H1 (cell line): ENCODE measurements around the gene TMEM125. TPM values are rescaled to one million over a fixed set of nuclear protein-coding genes. Genes with fewer than 3 reads are reported as not detected.
A peak's percentile ranks its signal among the peaks of the same experiment; 100 is the strongest.

Source experiments
- CTCF ChIA-PET: fragments of 300-600 bp; sonication (Branson Sonifier 250); formaldehyde crosslinking; loops from one replicate; lab custom pipeline; 2021; ENCODE audit not compliant: partially characterized antibody; lab: Charles Lee
- POLR2A ChIA-PET: fragments of 300-600 bp; sonication (Branson Sonifier 250); formaldehyde crosslinking; loops from one replicate; lab custom pipeline; 2021; ENCODE audit warnings: inconsistent platforms; ENCODE audit not compliant: partially characterized antibody; lab: Charles Lee
- DNase-seq, 2 experiments: peaks; one replicate each; pipeline versions ENCODE4 v3.0.0 to v3.0.0-alpha.2; 2010 to 2022; ENCODE audit warnings: low spot score in 2 of 2, low read depth in 1 of 2, mixed read lengths in 1 of 2
- FAIRE-seq: peaks from 2 replicates; lab custom pipeline; 2011; peaks lifted over from hg19 to GRCh38; lab: Jason Lieb, UNC
- H2AFZ ChIP-seq: 2 replicates; pipeline ENCODE4 v1.8.1; 2012; ENCODE audit warnings: low read length, inconsistent platforms
- H2AK5ac ChIP-seq: 2 replicates; pipeline ENCODE4 v1.6.1; 2013; ENCODE audit warnings: low read depth, low read length
- H2BK120ac ChIP-seq: replicated peaks from 2 replicates; pipeline ENCODE3; 2013; ENCODE audit warnings: low read depth, low read length, inconsistent platforms
- H2BK12ac ChIP-seq: 2 replicates; pipeline ENCODE4 v1.6.1; 2013; ENCODE audit warnings: low read depth, low read length
- H2BK15ac ChIP-seq: 2 replicates; pipeline ENCODE4 v1.6.1; 2013; ENCODE audit warnings: low read length
- H2BK20ac ChIP-seq: 2 replicates; pipeline ENCODE4 v1.6.1; 2013; ENCODE audit warnings: low read length
- H2BK5ac ChIP-seq: 2 replicates; pipeline ENCODE4 v1.6.1; 2013; ENCODE audit warnings: low read depth, low read length
- H3K14ac ChIP-seq: 2 replicates; pipeline ENCODE4 v1.6.1; 2013; ENCODE audit warnings: inconsistent platforms; ENCODE audit not compliant: insufficient read length
- H3K18ac ChIP-seq: 2 replicates; pipeline ENCODE4 v1.6.1; 2013; ENCODE audit warnings: low read length; ENCODE audit errors: extremely low read depth
- H3K23ac ChIP-seq: 2 replicates; pipeline ENCODE4 v1.6.1; 2013; ENCODE audit warnings: inconsistent platforms; ENCODE audit not compliant: insufficient read length
- H3K23me2 ChIP-seq: 2 replicates; pipeline ENCODE4 v1.6.1; 2013; ENCODE audit warnings: low read depth, low read length
- H3K27ac ChIP-seq: 2 replicates; pipeline ENCODE4 v1.6.1; 2011; ENCODE audit warnings: low read depth, low read length, inconsistent platforms
- H3K27me3 ChIP-seq, 4 experiments: replicated peaks in 1 of 4; 1 replicate in 1 of 4; 2 replicates in 3 of 4; pipeline versions ENCODE4 v1.6.1 to v1.8.1; 2011 to 2013; ENCODE audit warnings: low read length in 3 of 4, mild to moderate bottlenecking in 3 of 4, inconsistent platforms in 2 of 4, mixed read lengths in 2 of 4, moderate library complexity in 1 of 4; ENCODE audit not compliant: control insufficient read depth in 3 of 4, insufficient read depth in 3 of 4; ENCODE audit errors: extremely low read depth in 1 of 4
- H3K36me3 ChIP-seq, 4 experiments: 2 replicates each; pipeline versions ENCODE4 v1.6.1 to v1.8.1; 2011 to 2013; ENCODE audit warnings: mild to moderate bottlenecking in 4 of 4, low read length in 3 of 4, moderate library complexity in 2 of 4, control low read depth in 1 of 4, inconsistent platforms in 1 of 4; ENCODE audit not compliant: insufficient read depth in 4 of 4, control insufficient read depth in 2 of 4
- H3K4ac ChIP-seq: replicated peaks from 2 replicates; pipeline ENCODE3; 2013; ENCODE audit warnings: low read length, low read depth, mixed read lengths, inconsistent platforms; ENCODE audit not compliant: insufficient read length
- H3K4me1 ChIP-seq, 4 experiments: replicated peaks in 1 of 4; 1 replicate in 1 of 4; 2 replicates in 3 of 4; pipeline versions ENCODE4 v1.6.1 to v1.8.1; 2011 to 2013; ENCODE audit warnings: low read length in 3 of 4, inconsistent platforms in 2 of 4, mixed read lengths in 1 of 4; ENCODE audit not compliant: insufficient read depth in 4 of 4, control insufficient read depth in 3 of 4
- H3K4me2 ChIP-seq, 2 experiments: 2 replicates each; pipeline versions ENCODE4 v1.6.1 to v1.8.1; 2011 to 2013; ENCODE audit warnings: low read depth in 2 of 2, low read length in 2 of 2, control low read depth in 1 of 2, inconsistent platforms in 1 of 2, mild to moderate bottlenecking in 1 of 2; ENCODE audit not compliant: insufficient read depth in 1 of 2
- H3K4me3 ChIP-seq, 4 experiments: fragments of 200-600, 300-600 bp in 1 of 4; sonication (generic), shearing (Covaris generic), sonication (Bioruptor Twin) in 1 of 4; 2 replicates each; pipeline versions ENCODE4 v1.5.1 to v1.8.1; 2011 to 2016; ENCODE audit warnings: low read length in 4 of 4, low read depth in 3 of 4, control low read depth in 2 of 4, inconsistent platforms in 2 of 4, mild to moderate bottlenecking in 2 of 4, mixed read lengths in 1 of 4, moderate library complexity in 1 of 4; ENCODE audit not compliant: insufficient read depth in 2 of 4; ENCODE audit errors: extremely low read depth in 1 of 4
- H3K56ac ChIP-seq: replicated peaks from 2 replicates; pipeline ENCODE3; 2013; ENCODE audit warnings: low read depth, mild to moderate bottlenecking, mixed read lengths, low read length, inconsistent platforms; ENCODE audit not compliant: insufficient read length
- H3K79me1 ChIP-seq: 2 replicates; pipeline ENCODE4 v1.6.1; 2013; ENCODE audit warnings: low read depth, low read length, control low read depth
- H3K79me2 ChIP-seq, 2 experiments: 2 replicates each; pipeline versions ENCODE4 v1.6.1 to v1.8.1; 2012 to 2013; ENCODE audit warnings: low read length in 2 of 2, mild to moderate bottlenecking in 2 of 2, inconsistent platforms in 1 of 2; ENCODE audit not compliant: insufficient read depth in 2 of 2, control insufficient read depth in 1 of 2
- H3K9ac ChIP-seq, 4 experiments: replicated peaks in 1 of 4; 1 replicate in 1 of 4; 2 replicates in 3 of 4; pipeline versions ENCODE4 v1.6.1 to v1.8.1; 2011 to 2013; ENCODE audit warnings: low read depth in 3 of 4, low read length in 3 of 4, control low read depth in 2 of 4, mild to moderate bottlenecking in 2 of 4, moderate library complexity in 2 of 4, inconsistent platforms in 1 of 4; ENCODE audit errors: extremely low read depth in 1 of 4
- H3K9me3 ChIP-seq, 2 experiments: 2 replicates each; pipeline versions ENCODE4 v1.6.1 to v1.8.1; 2012 to 2013; ENCODE audit warnings: mild to moderate bottlenecking in 2 of 2, moderate library complexity in 2 of 2, control low read depth in 1 of 2, inconsistent platforms in 1 of 2, low read depth in 1 of 2, low read length in 1 of 2, mixed read lengths in 1 of 2; ENCODE audit not compliant: insufficient read depth in 2 of 2
- H4K20me1 ChIP-seq, 2 experiments: replicated peaks in 1 of 2; 2 replicates each; pipeline versions ENCODE3 to v1.8.1; 2011 to 2013; ENCODE audit warnings: inconsistent platforms in 2 of 2, low read length in 2 of 2, mild to moderate bottlenecking in 1 of 2; ENCODE audit not compliant: insufficient read depth in 2 of 2, control insufficient read depth in 1 of 2
- H4K5ac ChIP-seq: 2 replicates; pipeline ENCODE4 v1.6.1; 2013; ENCODE audit warnings: low read length, low read depth, mixed read lengths, inconsistent platforms; ENCODE audit not compliant: insufficient read length
- H4K8ac ChIP-seq: 2 replicates; pipeline ENCODE4 v1.8.0; 2013; ENCODE audit warnings: mild to moderate bottlenecking, moderate library complexity, low read length, inconsistent platforms; ENCODE audit not compliant: insufficient read depth; ENCODE audit errors: extremely low read depth
- H4K91ac ChIP-seq: replicated peaks from 2 replicates; pipeline ENCODE3; 2013; ENCODE audit warnings: low read length, mixed read lengths, inconsistent platforms; ENCODE audit not compliant: insufficient read length
- ASH2L ChIP-seq: fragments of 200-600, 300-600 bp; sonication (generic); IDR thresholded peaks from one replicate; pipeline ENCODE4 v1.7.1; 2017; ENCODE audit warnings: low read length
- BACH1 ChIP-seq: IDR thresholded peaks from 2 replicates; pipeline ENCODE4 v1.6.1; 2012; ENCODE audit warnings: low read length, improper control_type of control experiment
- CTCF ChIP-seq, 3 experiments: IDR thresholded peaks; 1 replicate in 2 of 3; 2 replicates in 1 of 3; pipeline versions ENCODE4 v1.5.1 to v1.6.1; 2011; ENCODE audit warnings: low read length in 3 of 3, mild to moderate bottlenecking in 3 of 3, inconsistent platforms in 2 of 3, low read depth in 1 of 3, moderate library complexity in 1 of 3; ENCODE audit not compliant: insufficient read depth in 1 of 3; ENCODE audit errors: control extremely low read depth in 1 of 3
- RAD21 ChIP-seq, 2 experiments: IDR thresholded peaks in 1 of 2; conservative IDR thresholded peaks in 1 of 2; 2 replicates each; pipeline ENCODE4 v1.6.1; 2011; ENCODE audit warnings: low read depth in 2 of 2, low read length in 2 of 2, improper control_type of control experiment in 1 of 2, inconsistent platforms in 1 of 2, mild to moderate bottlenecking in 1 of 2, moderate library complexity in 1 of 2
- SIRT6 ChIP-seq: IDR thresholded peaks from one replicate; pipeline ENCODE4 v1.7.1; 2012; ENCODE audit warnings: low read length, inconsistent platforms
- TEAD4 ChIP-seq: IDR thresholded peaks from 2 replicates; pipeline ENCODE4 v1.6.1; 2012; ENCODE audit warnings: low read depth, low read length, inconsistent platforms, mixed read lengths
- WGBS, 2 experiments: shearing (Covaris generic) in 1 of 2; methylation state at CpG; one replicate each; pipeline versions ENCODE4 v1.1.6 to v1.1.7; 2013 to 2015; ENCODE audit warnings: low lambda C conversion rate in 2 of 2, mixed read lengths in 2 of 2, inconsistent platforms in 1 of 2, low coverage in 1 of 2, missing lambda C conversion rate in 1 of 2; ENCODE audit not compliant: insufficient replicate concordance in 2 of 2, insufficient coverage in 1 of 2, insufficient read length in 1 of 2; ENCODE audit errors: extremely low coverage in 1 of 2, missing lambda C conversion rate in 1 of 2; 5-methylcytosine and 5-hydroxymethylcytosine counted together
- polyA plus RNA-seq, 7 experiments: library from polyadenylated mRNA; depleted of rRNA in 3 of 7; stranded (reverse) in 5 of 7; unstranded in 2 of 7; fragments of >200 nt in 5 of 7; fragments of 200-250 nt in 2 of 7; gene quantifications; 1 replicate in 5 of 7; 2 replicates in 1 of 7; 4 replicates in 1 of 7; pipeline versions ENCODE4 v1.2.1 to v1.2.3, GENCODE V29; 2011 to 2013; ENCODE audit warnings: missing spikeins in 2 of 7, mixed read lengths in 2 of 7
- total RNA-seq: library from RNA; stranded (reverse); fragmentation: NEBNext Ultra II Directional; extraction: Animal tissue kit (Norgen Biotek cat#: 25700); gene quantifications from 2 replicates; pipeline ENCODE4 v1.2.1, GENCODE V29; 2021

Gene TMEM125
- total and polyA plus RNA-seq, 2 of the 8 experiments (the other 6 are each of a cell fraction or from before 2014, with no cell fraction given), result 26.5 to 46.7 TPM

GRCh38 chr1:43316738-43317520 is 47.1 kb downstream of the TMEM125 start:
- Histone ChIP-seq H3K36me3 (no peaks in the 10 kb centered on the region), H3K79me1 (no peaks in the 10 kb centered on the region), H3K4me1 (peaks cover 0 to 5% (median 0%) of the 10 kb centered on the region in 4 experiments; a peak in 1 of 7 replicates), H3K79me2 (no peaks in the 10 kb centered on the region), H4K8ac (no peak overlapping the region), H3K4me3 (no peak overlapping the region), H3K9ac (no peak overlapping the region), H4K20me1 (no peaks in the 10 kb centered on the region), H3K23ac (no peak overlapping the region), H4K5ac (no peak overlapping the region), H2BK5ac (no peak overlapping the region), H3K18ac (no peak overlapping the region), H2BK120ac (no peak overlapping the region), H3K14ac (no peak overlapping the region), H3K9me3 (no peaks in the 10 kb centered on the region), H3K27ac (no peak overlapping the region), H2BK15ac (0 out of 2 replicates have a peak overlapping the region, but pooled peaks have one; percentile 65), H3K4ac (no peak overlapping the region), H2BK20ac (no peak overlapping the region), H2AK5ac (no peak overlapping the region), H3K27me3 (no peaks in the 10 kb centered on the region; a peak in 2 of 7 replicates), H3K4me2 (no peak overlapping the region), H3K56ac (no peak overlapping the region), H2AFZ (no peak overlapping the region), H2BK12ac (no peak overlapping the region), H3K23me2 (no peaks in the 10 kb centered on the region), H4K91ac (no peak overlapping the region)
- ChIA-PET POLR2A (interaction anchor here (0.9 to 1.2 kb wide), 4 partner anchors 10 to 52 kb away, joined by 3 to 4 read pairs (median 3); no protein-coding TSS in a partner anchor), CTCF (interaction anchor here (0.6 to 3.9 kb wide), 11 partner anchors 9 to 40 kb away, joined by 3 to 19 read pairs (median 4); partner anchors contain the start of gene C1orf210)
- WGBS, 2 experiments, result 89% methylated on average over 16 of the region's 16 CpGs; no CpG with 5 or more reads in 1 of the 2 experiments
- FAIRE-seq, result no peak
- TF ChIP-seq RAD21 (IDR thresholded peaks at IDR 0.05 in 1 of 2, conservative IDR thresholded peaks at IDR 0.05 in 1 of 2; ENCODE audit: low read depth in 2 of 2, low read length in 2 of 2) (peak; percentile 2 to 36; a peak in 1 of 4 replicates), ASH2L (no peak), SIRT6 (no peak), CTCF (IDR thresholded peaks at IDR 0.05; ENCODE audit: control extremely low read depth in 1 of 3, insufficient read depth in 1 of 3, low read depth in 1 of 3, low read length in 3 of 3) (peak; percentile 14 to 52 (median 38); a peak in 2 of 4 replicates), BACH1 (no peak), TEAD4 (no peak)
- DNase-seq, result no peak
